H1 (cell line): ENCODE measurements around the gene BHLHE23.
"Not testable (repeated sequence)": the region's sequence is repeated elsewhere in the genome, so short reads cannot be mapped to it uniquely, and the experiment has no call there.

Experiments
- CHD1 ChIP-seq: IDR thresholded peaks from 2 replicates; pipeline ENCODE4 v1.6.1; 2012; ENCODE audit warnings: low read depth, low read length, improper control_type of control experiment
- KDM1A ChIP-seq: fragments of 200-600, 300-600 bp; sonication (generic); IDR thresholded peaks from 2 replicates; pipeline ENCODE4 v1.7.1; 2016; ENCODE audit warnings: mild to moderate bottlenecking, low read length, borderline replicate concordance
- POLR2A ChIP-seq, 2 experiments: IDR thresholded peaks; 1 replicate in 1 of 2; 2 replicates in 1 of 2; pipeline ENCODE4 v1.6.1; 2011; ENCODE audit warnings: low read depth in 2 of 2, low read length in 2 of 2, mild to moderate bottlenecking in 2 of 2; ENCODE audit errors: control extremely low read depth in 1 of 2
- RAD21 ChIP-seq, 2 experiments: IDR thresholded peaks in 1 of 2; conservative IDR thresholded peaks in 1 of 2; 2 replicates each; pipeline ENCODE4 v1.6.1; 2011; ENCODE audit warnings: low read depth in 2 of 2, low read length in 2 of 2, improper control_type of control experiment in 1 of 2, inconsistent platforms in 1 of 2, mild to moderate bottlenecking in 1 of 2, moderate library complexity in 1 of 2
- SIN3A ChIP-seq, 2 experiments: IDR thresholded peaks in 1 of 2; conservative IDR thresholded peaks in 1 of 2; 2 replicates each; pipeline ENCODE4 v1.6.1; 2011 to 2012; ENCODE audit warnings: low read length in 2 of 2, improper control_type of control experiment in 1 of 2, low read depth in 1 of 2, mild to moderate bottlenecking in 1 of 2
- TAF1 ChIP-seq: IDR thresholded peaks from 2 replicates; pipeline ENCODE4 v1.6.1; 2011; ENCODE audit warnings: mild to moderate bottlenecking, low read depth, low read length
- TF ChIP-seq, protein P1 (sequence below), 3 experiments: IDR thresholded peaks; 1 replicate in 2 of 3; 2 replicates in 1 of 3; pipeline versions ENCODE4 v1.5.1 to v1.6.1; 2011; ENCODE audit warnings: low read length in 3 of 3, mild to moderate bottlenecking in 3 of 3, inconsistent platforms in 2 of 3, low read depth in 1 of 3, moderate library complexity in 1 of 3; ENCODE audit not compliant: insufficient read depth in 1 of 3; ENCODE audit errors: control extremely low read depth in 1 of 3
- TF ChIP-seq, protein P2 (sequence below): IDR thresholded peaks from 2 replicates; pipeline ENCODE4 v1.6.1; 2012; ENCODE audit warnings: inconsistent platforms
- TF ChIP-seq, protein P3 (sequence below): IDR thresholded peaks from 2 replicates; pipeline ENCODE4 v1.6.1; 2011; ENCODE audit warnings: low read depth, mild to moderate bottlenecking, low read length; ENCODE audit not compliant: insufficient read depth

DNA sequence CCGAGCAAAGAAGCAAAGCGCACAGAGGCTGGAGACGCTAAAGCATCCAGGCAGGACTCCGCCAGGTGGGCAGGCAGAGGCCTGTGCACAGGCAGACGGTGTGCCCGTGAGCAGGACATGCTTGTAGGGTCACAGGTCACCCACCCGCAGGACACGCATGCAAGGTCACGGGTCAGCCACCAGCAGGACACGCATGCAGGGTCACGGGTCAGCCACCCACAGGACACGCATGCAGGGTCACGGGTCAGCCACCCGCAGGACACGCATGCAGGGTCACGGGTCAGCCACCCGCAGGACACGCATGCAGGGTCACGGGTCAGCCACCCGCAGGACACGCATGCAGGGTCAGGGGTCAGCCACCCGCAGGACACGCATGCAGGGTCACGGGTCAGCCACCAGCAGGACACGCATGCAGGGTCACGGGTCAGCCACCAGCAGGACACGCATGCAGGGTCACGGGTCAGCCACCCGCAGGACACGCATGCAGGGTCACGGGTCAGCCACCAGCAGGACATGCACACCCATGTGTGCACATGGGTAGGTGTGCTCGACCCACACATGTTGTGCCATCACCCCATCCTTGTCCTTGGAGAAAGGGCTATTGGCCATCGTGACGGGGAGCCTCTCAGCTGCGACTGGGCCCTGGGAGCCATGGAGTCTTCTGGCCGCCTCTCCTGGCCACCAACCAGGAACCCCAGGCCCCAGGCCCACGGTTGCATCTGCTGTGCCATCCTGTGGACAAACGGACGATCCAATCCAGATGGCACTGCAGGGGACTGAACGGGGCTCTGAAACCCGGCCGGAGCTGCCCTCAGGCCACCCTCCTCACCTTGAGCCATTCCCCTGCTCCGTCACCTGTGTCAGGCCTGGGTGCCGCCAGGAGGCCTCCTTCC is 28.2 kb upstream of the BHLHE23 start:
- TF ChIP-seq, protein P1, sequence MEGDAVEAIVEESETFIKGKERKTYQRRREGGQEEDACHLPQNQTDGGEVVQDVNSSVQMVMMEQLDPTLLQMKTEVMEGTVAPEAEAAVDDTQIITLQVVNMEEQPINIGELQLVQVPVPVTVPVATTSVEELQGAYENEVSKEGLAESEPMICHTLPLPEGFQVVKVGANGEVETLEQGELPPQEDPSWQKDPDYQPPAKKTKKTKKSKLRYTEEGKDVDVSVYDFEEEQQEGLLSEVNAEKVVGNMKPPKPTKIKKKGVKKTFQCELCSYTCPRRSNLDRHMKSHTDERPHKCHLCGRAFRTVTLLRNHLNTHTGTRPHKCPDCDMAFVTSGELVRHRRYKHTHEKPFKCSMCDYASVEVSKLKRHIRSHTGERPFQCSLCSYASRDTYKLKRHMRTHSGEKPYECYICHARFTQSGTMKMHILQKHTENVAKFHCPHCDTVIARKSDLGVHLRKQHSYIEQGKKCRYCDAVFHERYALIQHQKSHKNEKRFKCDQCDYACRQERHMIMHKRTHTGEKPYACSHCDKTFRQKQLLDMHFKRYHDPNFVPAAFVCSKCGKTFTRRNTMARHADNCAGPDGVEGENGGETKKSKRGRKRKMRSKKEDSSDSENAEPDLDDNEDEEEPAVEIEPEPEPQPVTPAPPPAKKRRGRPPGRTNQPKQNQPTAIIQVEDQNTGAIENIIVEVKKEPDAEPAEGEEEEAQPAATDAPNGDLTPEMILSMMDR (IDR thresholded peaks at IDR 0.05; ENCODE audit: control extremely low read depth in 1 of 3, insufficient read depth in 1 of 3, low read depth in 1 of 3, low read length in 3 of 3), result not testable (repeated sequence)
- not testable (repeated sequence) for TF ChIP-seq RAD21 (IDR thresholded peaks at IDR 0.05 in 1 of 2, conservative IDR thresholded peaks at IDR 0.05 in 1 of 2; ENCODE audit: low read depth in 2 of 2, low read length in 2 of 2); CHD1; POLR2A (IDR thresholded peaks at IDR 0.05; ENCODE audit: control extremely low read depth in 1 of 2, low read depth in 2 of 2, low read length in 2 of 2); SIN3A (conservative IDR thresholded peaks at IDR 0.05 in 1 of 2, IDR thresholded peaks at IDR 0.05 in 1 of 2; ENCODE audit: low read depth in 1 of 2, low read length in 2 of 2); KDM1A; TAF1
- TF ChIP-seq, protein P2, sequence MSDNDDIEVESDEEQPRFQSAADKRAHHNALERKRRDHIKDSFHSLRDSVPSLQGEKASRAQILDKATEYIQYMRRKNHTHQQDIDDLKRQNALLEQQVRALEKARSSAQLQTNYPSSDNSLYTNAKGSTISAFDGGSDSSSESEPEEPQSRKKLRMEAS, result not testable (repeated sequence)
- TF ChIP-seq, protein P3, sequence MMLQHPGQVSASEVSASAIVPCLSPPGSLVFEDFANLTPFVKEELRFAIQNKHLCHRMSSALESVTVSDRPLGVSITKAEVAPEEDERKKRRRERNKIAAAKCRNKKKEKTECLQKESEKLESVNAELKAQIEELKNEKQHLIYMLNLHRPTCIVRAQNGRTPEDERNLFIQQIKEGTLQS, result not testable (repeated sequence)
